Hepatocyte (in vitro differentiated cells): Measurements from ENCODE around the gene MRPL1.

ENCODE experiments used
- CTCF ChIP-seq: fragments of 200-600 bp; sonication (generic); IDR thresholded peaks from 2 replicates; pipeline ENCODE4 v1.5.1; 2016; ENCODE audit warnings: antibody characterized with exemption, mild to moderate bottlenecking; ENCODE audit not compliant: poor library complexity
- EZH2phosphoT487 ChIP-seq: fragments of 200-600 bp; sonication (generic); IDR thresholded peaks from one replicate; pipeline ENCODE4 v1.6.1; 2018; ENCODE audit warnings: antibody characterized with exemption, mild to moderate bottlenecking, low read depth, moderate library complexity; ENCODE audit not compliant: unreplicated experiment, severe bottlenecking

DNA sequence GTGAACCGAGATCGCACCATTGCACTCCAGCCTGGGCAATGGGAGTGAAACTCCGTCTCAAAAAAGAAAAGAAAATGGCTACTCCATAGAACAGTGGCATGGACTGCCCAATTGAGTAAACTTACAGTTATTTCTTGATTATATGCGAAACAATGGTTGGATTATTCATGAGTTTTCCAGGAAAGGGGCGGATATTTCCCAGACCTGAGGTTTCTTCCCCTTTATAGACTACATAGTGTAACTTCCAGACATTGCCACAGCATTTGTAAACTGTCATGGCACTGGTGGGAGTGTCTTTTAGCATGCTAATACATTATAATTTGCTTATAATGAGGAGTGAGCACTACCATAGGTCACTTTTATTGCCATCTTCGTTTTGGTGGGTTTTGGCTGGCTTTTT is 14.1 kb upstream of the MRPL1 start:
- TF ChIP-seq CTCF (no peak), EZH2phosphoT487 (no peak)
